Psoas muscle (tissue), 8 donors: ENCODE results near the gene ZNF664. TPM values are rescaled to one million over a fixed set of nuclear protein-coding genes. Genes with fewer than 3 reads are reported as not detected.

Experiments
- ATAC-seq, 4 donors: fragments of 200-7000 bp; cut with Tn5 transposase; one replicate each; pipeline ENCODE4 v1.9.1; 2020; ENCODE audit warnings: moderate library complexity in 3 of 4, mild to moderate bottlenecking in 2 of 4
- DNase-seq, 2 donors: peaks; one replicate each; pipeline ENCODE4 v3.0.0-alpha.2; 2020
- H3K27ac ChIP-seq: fragments of 200-600 bp; one replicate; pipeline ENCODE4 v1.8.0; 2022
- H3K27me3 ChIP-seq, 3 donors: fragments of 200-600 bp in 1 of 3; one replicate each; pipeline versions ENCODE4 v1.6.1 to v1.8.0; 2013 to 2022; ENCODE audit warnings: low read length in 2 of 3, mild to moderate bottlenecking in 2 of 3, moderate library complexity in 1 of 3; ENCODE audit not compliant: insufficient read depth in 3 of 3
- H3K36me3 ChIP-seq, 2 donors: fragments of 200-600 bp in 1 of 2; one replicate each; pipeline versions ENCODE4 v1.6.1 to v1.8.0; 2013 to 2022; ENCODE audit warnings: low read depth in 1 of 2, mild to moderate bottlenecking in 1 of 2, moderate library complexity in 1 of 2; ENCODE audit not compliant: insufficient read depth in 1 of 2
- H3K4me1 ChIP-seq: fragments of 200-600 bp; one replicate; pipeline ENCODE4 v1.8.0; 2022
- H3K4me3 ChIP-seq: fragments of 200-600 bp; one replicate; pipeline ENCODE4 v1.8.0; 2022; ENCODE audit warnings: mild to moderate bottlenecking
- H3K9me3 ChIP-seq: fragments of 200-600 bp; one replicate; pipeline ENCODE4 v1.8.0; 2022
- CTCF ChIP-seq: fragments of 200-600 bp; IDR thresholded peaks from one replicate; pipeline ENCODE4 v1.8.0; 2022; ENCODE audit warnings: antibody characterized with exemption
- WGBS, 3 donors: extraction: QIAGEN DNeasy Blood & Tissue Kit; methylation state at CpG; one replicate each; pipeline versions ENCODE4 v1.1.6 to v1.1.7; 2013; 5-methylcytosine and 5-hydroxymethylcytosine counted together
- intact Hi-C, 2 donors: fragments of 100-400 bp; cut with DNase I; formaldehyde crosslinking; loops; one replicate each; pipeline versions ENCODE4 v1.11.0 to v1.14.2; 2022
- polyA plus RNA-seq, 3 donors: library from polyadenylated mRNA; stranded (reverse); fragments of 200-250 nt; gene quantifications; one replicate each; pipeline ENCODE4 v1.2.3, GENCODE V29; 2013
- total RNA-seq, 4 donors: library from RNA; stranded (reverse); fragmentation: NEBNext Ultra II Directional in 2 of 4; extraction: Animal tissue kit (Norgen Biotek cat#: 25700) in 2 of 4; gene quantifications; one replicate each; pipeline versions ENCODE4 v1.2.1 to v1.2.4, GENCODE V29; 2021 to 2023
- donor health status: healthy with polysubstance abuse.
- donor health status: DM: no; HTN: no; CAD: no; lungs with moderate emphysema.
- donor health status: Bipolar disorder and iron deficiency.
- donor health status: healthy.
- donor health status: DM: yes; HTN: yes; CAD: no.
- donor health status: DM: no; HTN: no; CAD: no.
- donor health status: DM: no; HTN: no; CAD: no.
- donor health status: DM: yes; HTN: yes; CAD: no.

The ZNF664 gene
- total and polyA plus RNA-seq, 7 donors = 25.1 to 69.3 (median 39.1) TPM

GRCh38 chr12:124024776-124025175 is 51.8 kb downstream of the ZNF664 start:
- TF ChIP-seq CTCF = no peak
- ATAC-seq (no peak), DNase-seq (no peak)
- intact Hi-C loops = loop anchor here in 1 of 2 donors (5.0 kb wide), 2 partner anchors 32 to 117 kb away; no protein-coding TSS in a partner anchor
- H3K4me1 ChIP-seq = peaks cover 28% of the 10 kb centered on the region
- no peaks in the 10 kb centered on the region for H3K9me3 ChIP-seq
- no peak overlapping the region for H3K4me3 ChIP-seq
- 81 to 87% (median 85%) methylated on average over 7 of the region's 7 CpGs for WGBS, 3 donors
- no peaks in the 10 kb centered on the region for H3K36me3 ChIP-seq
- no peaks in the 10 kb centered on the region for H3K27me3 ChIP-seq
- no peak overlapping the region for H3K27ac ChIP-seq

GRCh38 chr12:124025661-124026060 is 52.6 kb downstream of the ZNF664 start:
- no peak overlapping the region for H3K4me3 ChIP-seq
- ATAC-seq (no peak), DNase-seq (no peak)
- no peak overlapping the region for H3K27ac ChIP-seq
- H3K36me3 ChIP-seq = no peaks in the 10 kb centered on the region
- H3K4me1 ChIP-seq = peaks cover 28% of the 10 kb centered on the region
- H3K27me3 ChIP-seq = no peaks in the 10 kb centered on the region
- H3K9me3 ChIP-seq = no peaks in the 10 kb centered on the region
- WGBS, 3 donors = 86 to 87% (median 86%) methylated on average over 8 of the region's 8 CpGs
- no peak for TF ChIP-seq CTCF
- intact Hi-C loops = loop anchor here in 1 of 2 donors (5.0 kb wide), 2 partner anchors 33 to 118 kb away; no protein-coding TSS in a partner anchor

- peak overlapping the region; percentile 68 for H3K27ac ChIP-seq
Observed at GRCh38 chr12:124026755-124027745, 54.0 kb downstream of the ZNF664 start.

More at GRCh38 chr12:124026755-124027745, 54.0 kb downstream of the ZNF664 start:
- Histone ChIP-seq H3K4me1 (peaks cover 30% of the 10 kb centered on the region), H3K9me3 (no peaks in the 10 kb centered on the region), H3K36me3 (no peaks in the 10 kb centered on the region), H3K4me3 (no peak overlapping the region), H3K27me3 (no peaks in the 10 kb centered on the region)
- no peak for TF ChIP-seq CTCF
- ATAC-seq = peak; percentile 84 to 86 (median 86)
- DNase-seq = no peak
- intact Hi-C loops = loop anchor here in 1 of 2 donors (5.0 kb wide), 2 partner anchors 35 to 120 kb away; no protein-coding TSS in a partner anchor
- 29 to 46% (median 34%) methylated on average over 14 of the region's 14 CpGs for WGBS, 3 donors
